Keratinocyte (primary cell): ENCODE data around the gene SNX7. TPM values are rescaled to one million over a fixed set of nuclear protein-coding genes. Genes with fewer than 3 reads are reported as not detected.

ENCODE experiments used
- DNase-seq: peaks from one replicate; pipeline ENCODE4 v3.0.0-alpha.2; 2011; ENCODE audit warnings: low read depth, missing footprints, low spot score
- FAIRE-seq: peaks from 2 replicates; lab custom pipeline; 2011; peaks lifted over from hg19 to GRCh38; lab: Jason Lieb, UNC
- H2AFZ ChIP-seq: 2 replicates; pipeline ENCODE4 v1.6.0; 2012; ENCODE audit warnings: low read length, control low read depth, inconsistent platforms; ENCODE audit not compliant: control insufficient read depth
- H3K27ac ChIP-seq: 2 replicates; pipeline ENCODE4 v1.5.1; 2011; ENCODE audit warnings: low read length; ENCODE audit not compliant: control insufficient read depth, insufficient read depth
- H3K27me3 ChIP-seq: 3 replicates; pipeline ENCODE4 v1.6.0; 2011; ENCODE audit warnings: low read length; ENCODE audit not compliant: control insufficient read depth, insufficient read depth; ENCODE audit errors: extremely low read depth
- H3K36me3 ChIP-seq, 2 experiments: 2 replicates in 1 of 2; 3 replicates in 1 of 2; pipeline ENCODE4 v1.5.1; 2011; ENCODE audit warnings: low read length in 2 of 2, mild to moderate bottlenecking in 1 of 2; ENCODE audit not compliant: control insufficient read depth in 2 of 2, insufficient read depth in 2 of 2; ENCODE audit errors: extremely low read depth in 1 of 2
- H3K4me1 ChIP-seq: 3 replicates; pipeline ENCODE4 v1.5.1; 2011; ENCODE audit warnings: low read length; ENCODE audit not compliant: control insufficient read depth, insufficient read depth; ENCODE audit errors: extremely low read depth
- H3K4me2 ChIP-seq: 3 replicates; pipeline ENCODE4 v1.6.0; 2011; ENCODE audit warnings: low read depth, low read length; ENCODE audit not compliant: control insufficient read depth, insufficient read depth; ENCODE audit errors: extremely low read depth
- H3K4me3 ChIP-seq, 3 experiments: fragments of 200-600 bp in 1 of 3; sonication (generic) in 1 of 3; 2 replicates in 2 of 3; 3 replicates in 1 of 3; pipeline ENCODE4 v1.5.1; 2011 to 2016; ENCODE audit warnings: low read length in 3 of 3, mild to moderate bottlenecking in 3 of 3, control low read depth in 2 of 3, inconsistent platforms in 1 of 3, low read depth in 1 of 3, mixed read lengths in 1 of 3, mixed run types in 1 of 3, moderate library complexity in 1 of 3; ENCODE audit not compliant: control insufficient read depth in 2 of 3, insufficient read depth in 2 of 3; ENCODE audit errors: extremely low read depth in 1 of 3
- H3K79me2 ChIP-seq: 2 replicates; pipeline ENCODE4 v1.6.0; 2012; ENCODE audit warnings: low read length; ENCODE audit not compliant: control insufficient read depth, insufficient read depth
- H3K9ac ChIP-seq: 3 replicates; pipeline ENCODE4 v1.6.0; 2011; ENCODE audit warnings: low read length; ENCODE audit not compliant: control insufficient read depth, insufficient read depth; ENCODE audit errors: extremely low read depth
- H3K9me1 ChIP-seq: 3 replicates; pipeline ENCODE4 v1.6.0; 2011; ENCODE audit warnings: low read length; ENCODE audit not compliant: control insufficient read depth, insufficient read depth; ENCODE audit errors: extremely low read depth
- H3K9me3 ChIP-seq: 2 replicates; pipeline ENCODE4 v1.5.1; 2012; ENCODE audit warnings: low read depth, low read length; ENCODE audit not compliant: control insufficient read depth
- H4K20me1 ChIP-seq: 3 replicates; pipeline ENCODE4 v1.6.0; 2011; ENCODE audit warnings: low read length; ENCODE audit not compliant: control insufficient read depth, insufficient read depth; ENCODE audit errors: extremely low read depth
- CTCF ChIP-seq, 3 experiments: IDR thresholded peaks in 1 of 3; conservative IDR thresholded peaks in 1 of 3; optimal IDR thresholded peaks in 1 of 3; 2 replicates in 2 of 3; 3 replicates in 1 of 3; pipeline versions ENCODE3 to v1.5.1; 2011; ENCODE audit warnings: low read length in 3 of 3, mild to moderate bottlenecking in 3 of 3, moderate library complexity in 2 of 3, control low read depth in 1 of 3, inconsistent platforms in 1 of 3; ENCODE audit not compliant: insufficient read depth in 2 of 3; ENCODE audit errors: extremely low read depth in 1 of 3
- EZH2 ChIP-seq: IDR thresholded peaks from one replicate; pipeline ENCODE4 v1.6.1; 2012; ENCODE audit warnings: inconsistent platforms, mild to moderate bottlenecking, low read length, moderate library complexity
- dilution Hi-C: fragments of 300-500 bp; cut with MboI; formaldehyde crosslinking; loops from one replicate; pipeline ENCODE4 v1.7.0; 2020; ENCODE audit warnings: low sequenced_read_pairs; ENCODE audit not compliant: extremely low pct_ligation_motif_present
- polyA plus RNA-seq, 5 experiments: library from polyadenylated mRNA; depleted of rRNA in 3 of 5; stranded (reverse) in 3 of 5; stranded (forward) in 1 of 5; unstranded in 1 of 5; fragments of >200 nt; gene quantifications; 1 replicate in 1 of 5; 2 replicates in 3 of 5; 3 replicates in 1 of 5; pipeline versions ENCODE4 v1.2.1 to v1.2.3, GENCODE V29; 2011 to 2012; ENCODE audit warnings: missing spikeins in 2 of 5, low read depth in 1 of 5, low replicate concordance in 1 of 5

SNX7 gene
- polyA plus RNA-seq, 1 donor (not counting 4 experiments of a cell fraction or from before 2014, with no cell fraction given), result 50.5 TPM

GRCh38 chr1:98749152-98749756 is 87.7 kb downstream of the SNX7 start:
- Histone ChIP-seq H3K9ac (no peak overlapping the region), H3K27ac (no peak overlapping the region), H3K4me3 (no peak overlapping the region), H3K4me2 (no peak overlapping the region), H3K4me1 (no peaks in the 10 kb centered on the region), H3K9me1 (no peaks in the 10 kb centered on the region), H3K36me3 (no peaks in the 10 kb centered on the region), H3K9me3 (no peaks in the 10 kb centered on the region), H3K27me3 (no peaks in the 10 kb centered on the region), H2AFZ (no peak overlapping the region), H3K79me2 (no peaks in the 10 kb centered on the region), H4K20me1 (no peaks in the 10 kb centered on the region)
- DNase-seq, result no peak
- dilution Hi-C loops, result no loop called here
- TF ChIP-seq EZH2, result no peak
- TF ChIP-seq CTCF (optimal IDR thresholded peaks at IDR 0.05 in 1 of 3, IDR thresholded peaks at IDR 0.05 in 1 of 3, conservative IDR thresholded peaks at IDR 0.05 in 1 of 3; ENCODE audit: extremely low read depth in 1 of 3, insufficient read depth in 2 of 3, low read length in 3 of 3), result peak in 2 of 3 experiments; percentile 17 to 18
- no peak for FAIRE-seq

DNA sequence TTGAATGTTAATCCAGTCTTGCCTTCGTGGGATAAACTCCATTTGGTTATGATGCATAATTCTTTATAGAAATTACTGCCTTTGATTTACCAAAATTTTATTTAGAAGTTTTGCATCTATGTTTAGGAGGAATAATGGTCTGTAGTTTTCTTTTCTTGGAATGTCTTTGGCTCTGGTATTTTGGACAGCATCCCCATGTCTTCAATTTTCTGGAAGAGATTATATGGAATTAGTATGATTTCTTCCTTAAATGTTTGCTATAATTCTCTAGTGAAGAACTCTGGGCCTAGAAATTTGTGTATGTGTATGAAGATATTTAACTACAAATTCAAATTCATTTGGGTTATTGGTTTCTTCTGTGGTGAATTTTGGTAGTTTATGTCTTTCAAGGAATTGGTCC is 92.7 kb downstream of the SNX7 start:
- Histone ChIP-seq H4K20me1 (no peaks in the 10 kb centered on the region), H3K9ac (no peak overlapping the region), H3K79me2 (no peaks in the 10 kb centered on the region), H3K27ac (no peak overlapping the region), H3K4me1 (no peaks in the 10 kb centered on the region), H3K9me3 (no peaks in the 10 kb centered on the region), H3K36me3 (peaks cover 0 to 2% of the 10 kb centered on the region in 2 experiments), H3K4me2 (no peak overlapping the region), H3K4me3 (no peak overlapping the region), H3K9me1 (no peaks in the 10 kb centered on the region), H2AFZ (no peak overlapping the region), H3K27me3 (no peaks in the 10 kb centered on the region)
- FAIRE-seq, result no peak
- TF ChIP-seq CTCF (optimal IDR thresholded peaks at IDR 0.05 in 1 of 3, IDR thresholded peaks at IDR 0.05 in 1 of 3, conservative IDR thresholded peaks at IDR 0.05 in 1 of 3; ENCODE audit: extremely low read depth in 1 of 3, insufficient read depth in 2 of 3, low read length in 3 of 3) (no peak), EZH2 (no peak)
- dilution Hi-C loops, result no loop called here
- DNase-seq, result no peak
